ENCODE measurements around the gene CPNE9. TPM values are rescaled to one million over a fixed set of nuclear protein-coding genes. Genes with fewer than 3 reads are reported as not detected.

The CPNE9 gene
- total RNA-seq, 1 donor from 2014 or later = 0.44 TPM

DNA sequence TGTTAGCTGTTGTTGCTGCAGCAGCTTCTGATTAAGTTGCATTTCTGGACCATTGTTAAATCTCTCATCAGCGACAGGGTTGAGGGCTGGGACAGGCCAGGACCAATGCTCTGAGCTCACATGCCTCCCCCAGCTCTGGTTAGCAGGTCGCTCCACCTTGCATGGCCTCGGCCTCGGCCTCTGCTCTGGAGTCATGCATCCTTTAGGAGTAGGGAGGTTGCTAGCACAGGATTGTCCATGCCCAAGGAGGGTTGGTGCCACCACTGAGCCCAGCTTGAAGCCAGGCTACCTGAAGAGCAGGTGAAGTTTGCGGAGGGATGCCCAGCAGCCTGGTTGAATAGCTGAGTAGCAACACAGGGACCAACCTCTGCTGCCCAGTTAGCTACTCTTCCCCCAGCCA, 11.2 kb upstream of the CPNE9 start:
- TF ChIP-seq, protein P1, sequence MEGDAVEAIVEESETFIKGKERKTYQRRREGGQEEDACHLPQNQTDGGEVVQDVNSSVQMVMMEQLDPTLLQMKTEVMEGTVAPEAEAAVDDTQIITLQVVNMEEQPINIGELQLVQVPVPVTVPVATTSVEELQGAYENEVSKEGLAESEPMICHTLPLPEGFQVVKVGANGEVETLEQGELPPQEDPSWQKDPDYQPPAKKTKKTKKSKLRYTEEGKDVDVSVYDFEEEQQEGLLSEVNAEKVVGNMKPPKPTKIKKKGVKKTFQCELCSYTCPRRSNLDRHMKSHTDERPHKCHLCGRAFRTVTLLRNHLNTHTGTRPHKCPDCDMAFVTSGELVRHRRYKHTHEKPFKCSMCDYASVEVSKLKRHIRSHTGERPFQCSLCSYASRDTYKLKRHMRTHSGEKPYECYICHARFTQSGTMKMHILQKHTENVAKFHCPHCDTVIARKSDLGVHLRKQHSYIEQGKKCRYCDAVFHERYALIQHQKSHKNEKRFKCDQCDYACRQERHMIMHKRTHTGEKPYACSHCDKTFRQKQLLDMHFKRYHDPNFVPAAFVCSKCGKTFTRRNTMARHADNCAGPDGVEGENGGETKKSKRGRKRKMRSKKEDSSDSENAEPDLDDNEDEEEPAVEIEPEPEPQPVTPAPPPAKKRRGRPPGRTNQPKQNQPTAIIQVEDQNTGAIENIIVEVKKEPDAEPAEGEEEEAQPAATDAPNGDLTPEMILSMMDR (IDR thresholded peaks at IDR 0.05) = no peak
- ATAC-seq = no peak
- Histone ChIP-seq H3K4me1 (no peaks in the 10 kb centered on the region), H3K27me3 (ENCODE audit: low read depth) (no peaks in the 10 kb centered on the region), H3K27ac (no peak overlapping the region), H3K36me3 (peaks cover 100% of the 10 kb centered on the region), H3K9me3 (no peaks in the 10 kb centered on the region), H3K4me3 (no peak overlapping the region)
- intact Hi-C loops (cut with DNase I) = no loop called here
- DNase-seq = no peak

DNA sequence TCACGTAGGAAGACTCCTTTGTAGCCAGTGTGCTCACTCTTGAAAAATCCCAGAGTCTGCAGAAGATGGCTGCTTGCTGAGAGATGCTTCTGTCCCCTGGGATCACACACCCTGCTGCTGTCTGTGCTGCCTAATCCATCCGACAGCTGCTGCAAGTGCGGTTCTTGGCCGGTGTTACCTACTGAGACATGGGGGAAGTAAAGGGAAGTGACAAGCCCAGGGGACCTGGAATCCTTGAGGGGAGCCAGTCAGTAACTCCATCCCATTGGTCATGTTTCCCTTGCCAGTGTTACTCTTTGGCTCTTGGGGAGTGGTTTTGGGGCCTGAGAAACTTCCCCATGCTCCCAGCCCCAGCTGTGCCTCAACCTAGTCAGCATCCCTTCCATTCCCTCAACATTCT, 8.3 kb upstream of the CPNE9 start:
- no peak overlapping the region for H3K4me3 ChIP-seq
- TF ChIP-seq, protein P1 (IDR thresholded peaks at IDR 0.05) = no peak
- H3K36me3 ChIP-seq = peaks cover 99% of the 10 kb centered on the region
- no peaks in the 10 kb centered on the region for H3K4me1 ChIP-seq
- intact Hi-C loops (cut with DNase I) = no loop called here
- H3K27me3 ChIP-seq (ENCODE audit: low read depth) = no peaks in the 10 kb centered on the region
- DNase-seq (no peak), ATAC-seq (no peak)
- H3K9me3 ChIP-seq = no peaks in the 10 kb centered on the region
- no peak overlapping the region for H3K27ac ChIP-seq

DNA sequence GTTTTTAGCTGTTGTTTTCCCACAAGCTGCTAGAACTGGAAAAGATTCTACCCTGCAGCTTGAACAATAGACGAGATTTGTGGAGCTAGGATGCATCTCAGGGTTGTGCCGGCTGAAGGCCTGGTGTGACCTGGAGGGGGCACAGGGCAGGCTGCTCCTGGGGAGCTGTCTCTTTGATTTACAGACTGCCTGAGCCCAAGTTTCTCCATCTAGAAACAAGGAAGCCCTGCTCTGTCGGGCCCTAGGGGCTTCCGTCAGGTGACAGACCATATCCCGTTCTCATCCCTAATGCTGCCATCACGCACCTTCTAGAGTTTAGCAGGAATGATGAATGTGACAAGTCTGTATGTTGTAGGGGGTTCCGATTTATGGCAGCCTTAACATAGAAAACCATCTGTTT, 7.9 kb upstream of the CPNE9 start:
- Histone ChIP-seq H3K4me3 (no peak overlapping the region), H3K27ac (no peak overlapping the region), H3K9me3 (no peaks in the 10 kb centered on the region), H3K27me3 (ENCODE audit: low read depth) (no peaks in the 10 kb centered on the region), H3K4me1 (no peaks in the 10 kb centered on the region), H3K36me3 (peaks cover 99% of the 10 kb centered on the region)
- DNase-seq (no peak), ATAC-seq (no peak)
- intact Hi-C loops (cut with DNase I) = no loop called here
- TF ChIP-seq, protein P1 (IDR thresholded peaks at IDR 0.05) = no peak

DNA sequence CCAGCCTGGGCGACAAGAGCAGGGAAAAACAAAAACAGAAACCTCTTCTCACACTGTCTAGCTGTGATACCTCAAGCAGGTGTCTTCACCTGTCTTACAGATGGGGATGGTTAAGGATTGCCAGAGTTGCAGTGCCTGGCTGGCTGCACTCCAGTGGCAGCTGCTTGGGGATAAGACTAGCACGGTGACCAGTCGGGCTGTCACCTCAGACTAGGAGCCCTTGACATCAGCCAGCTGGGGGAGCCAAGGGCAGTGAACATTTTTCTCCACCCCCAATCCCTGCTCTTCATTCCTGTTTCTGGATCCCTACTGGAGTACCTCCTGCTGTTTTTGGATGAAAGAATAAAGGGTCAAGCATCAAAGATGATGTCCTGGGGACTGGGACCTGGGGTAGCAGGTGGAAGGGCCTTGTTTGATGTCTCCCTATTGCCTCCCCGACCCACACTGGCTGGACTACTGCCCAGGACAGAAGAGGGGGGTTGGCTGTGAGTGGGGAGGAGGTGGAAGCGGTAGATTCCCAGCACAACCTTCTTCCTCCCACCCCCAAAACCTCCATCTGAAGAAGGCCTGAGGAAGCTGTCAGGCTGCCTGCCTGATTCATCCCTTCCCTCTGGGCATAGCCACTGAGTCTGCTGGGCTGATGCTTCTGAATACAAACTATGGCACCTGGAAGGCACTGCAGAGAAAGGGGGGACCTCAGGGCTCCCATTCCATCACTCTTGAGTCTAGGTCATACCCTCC, 7.0 kb upstream of the CPNE9 start:
- H3K9me3 ChIP-seq = no peaks in the 10 kb centered on the region
- H3K27ac ChIP-seq = no peak overlapping the region
- DNase-seq = no peak
- ATAC-seq = no peak
- intact Hi-C loops (cut with DNase I) = no loop called here
- TF ChIP-seq, protein P1 (IDR thresholded peaks at IDR 0.05) = no peak
- H3K4me3 ChIP-seq = no peak overlapping the region
- H3K27me3 ChIP-seq (ENCODE audit: low read depth) = no peaks in the 10 kb centered on the region
- peaks cover 99% of the 10 kb centered on the region for H3K36me3 ChIP-seq
- no peaks in the 10 kb centered on the region for H3K4me1 ChIP-seq

DNA sequence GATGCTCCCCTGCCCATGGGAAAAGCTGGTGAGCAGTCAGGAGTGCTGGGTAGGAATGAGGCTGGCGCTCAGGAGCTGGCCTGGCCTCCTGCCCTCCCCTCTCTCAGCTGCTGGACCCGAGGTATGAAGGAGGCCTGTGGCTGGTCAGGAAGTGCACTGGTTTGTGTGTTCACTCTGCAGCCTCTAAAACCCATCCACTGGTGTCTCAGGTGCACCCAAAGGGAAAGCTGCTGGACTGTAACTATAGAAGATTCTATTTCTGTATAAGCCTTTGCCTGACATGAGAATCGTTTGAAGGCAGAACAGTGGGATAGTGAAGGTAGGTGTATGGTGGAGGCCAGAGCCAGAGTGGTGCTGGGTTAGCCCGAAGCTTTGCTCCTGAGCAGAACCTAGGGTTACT, 5.7 kb upstream of the CPNE9 start:
- Histone ChIP-seq H3K4me1 (no peaks in the 10 kb centered on the region), H3K9me3 (no peaks in the 10 kb centered on the region), H3K4me3 (no peak overlapping the region), H3K27me3 (ENCODE audit: low read depth) (no peaks in the 10 kb centered on the region), H3K36me3 (peaks cover 99% of the 10 kb centered on the region), H3K27ac (no peak overlapping the region)
- no peak for ATAC-seq
- intact Hi-C loops (cut with DNase I) = no loop called here
- DNase-seq = no peak
- TF ChIP-seq, protein P1 (IDR thresholded peaks at IDR 0.05) = no peak

Measured in lower lobe of right lung (tissue), 2 donors.